Ascending aorta (tissue), 2 donors: ENCODE data around the gene SYNGR4. TPM values are rescaled to one million over a fixed set of nuclear protein-coding genes. Genes with fewer than 3 reads are reported as not detected.
A peak's percentile ranks its signal among the peaks of the same experiment; 100 is the strongest.
"Not testable (repeated sequence)": the region's sequence is repeated elsewhere in the genome, so short reads cannot be mapped to it uniquely, and the experiment has no call there.

ENCODE experiments used
- DNase-seq, 2 donors: peaks; one replicate each; pipeline ENCODE4 v3.0.0-alpha.2; 2019; ENCODE audit warnings: low spot score in 2 of 2
- H3K27ac ChIP-seq, 2 donors: fragments of 200-600 bp; sonication (generic); one replicate each; pipeline ENCODE4 v1.5.1; 2016 to 2017; ENCODE audit warnings: mild to moderate bottlenecking in 1 of 2
- H3K27me3 ChIP-seq: fragments of 200-600 bp; sonication (generic); one replicate; pipeline ENCODE4 v1.5.1; 2017
- H3K36me3 ChIP-seq, 2 donors: fragments of 200-600 bp; sonication (generic); one replicate each; pipeline ENCODE4 v1.5.1; 2016
- H3K4me1 ChIP-seq, 2 donors: fragments of 200-600 bp; sonication (generic); one replicate each; pipeline ENCODE4 v1.5.1; 2016 to 2017; ENCODE audit warnings: mild to moderate bottlenecking in 1 of 2
- H3K4me3 ChIP-seq, 2 donors: fragments of 200-600 bp; sonication (generic); one replicate each; pipeline ENCODE4 v1.5.1; 2016 to 2017; ENCODE audit warnings: mild to moderate bottlenecking in 1 of 2
- H3K9me3 ChIP-seq, 2 donors: fragments of 200-600 bp; sonication (generic); one replicate each; pipeline ENCODE4 v1.5.1; 2016
- CTCF ChIP-seq, 3 experiments: fragments of 200-600 bp in 2 of 3; fragments of 450-650 bp in 1 of 3; sonication (generic) in 2 of 3; IDR thresholded peaks; one replicate each; pipeline ENCODE4 v1.5.1; 2016 to 2019; ENCODE audit warnings: antibody characterized with exemption in 3 of 3, mild to moderate bottlenecking in 1 of 3, moderate library complexity in 1 of 3
- intact Hi-C: fragments of 100-400 bp; cut with DNase I; formaldehyde crosslinking; loops from one replicate; pipeline ENCODE4 v1.15.1; 2023
- total RNA-seq: library from RNA; depleted of rRNA; stranded (reverse); fragments of >200 nt; gene quantifications from one replicate; pipeline ENCODE4 v1.1.0, GENCODE V29; 2016

The SYNGR4 gene
- total RNA-seq, 1 donor from 2014 or later: not detected

DNA sequence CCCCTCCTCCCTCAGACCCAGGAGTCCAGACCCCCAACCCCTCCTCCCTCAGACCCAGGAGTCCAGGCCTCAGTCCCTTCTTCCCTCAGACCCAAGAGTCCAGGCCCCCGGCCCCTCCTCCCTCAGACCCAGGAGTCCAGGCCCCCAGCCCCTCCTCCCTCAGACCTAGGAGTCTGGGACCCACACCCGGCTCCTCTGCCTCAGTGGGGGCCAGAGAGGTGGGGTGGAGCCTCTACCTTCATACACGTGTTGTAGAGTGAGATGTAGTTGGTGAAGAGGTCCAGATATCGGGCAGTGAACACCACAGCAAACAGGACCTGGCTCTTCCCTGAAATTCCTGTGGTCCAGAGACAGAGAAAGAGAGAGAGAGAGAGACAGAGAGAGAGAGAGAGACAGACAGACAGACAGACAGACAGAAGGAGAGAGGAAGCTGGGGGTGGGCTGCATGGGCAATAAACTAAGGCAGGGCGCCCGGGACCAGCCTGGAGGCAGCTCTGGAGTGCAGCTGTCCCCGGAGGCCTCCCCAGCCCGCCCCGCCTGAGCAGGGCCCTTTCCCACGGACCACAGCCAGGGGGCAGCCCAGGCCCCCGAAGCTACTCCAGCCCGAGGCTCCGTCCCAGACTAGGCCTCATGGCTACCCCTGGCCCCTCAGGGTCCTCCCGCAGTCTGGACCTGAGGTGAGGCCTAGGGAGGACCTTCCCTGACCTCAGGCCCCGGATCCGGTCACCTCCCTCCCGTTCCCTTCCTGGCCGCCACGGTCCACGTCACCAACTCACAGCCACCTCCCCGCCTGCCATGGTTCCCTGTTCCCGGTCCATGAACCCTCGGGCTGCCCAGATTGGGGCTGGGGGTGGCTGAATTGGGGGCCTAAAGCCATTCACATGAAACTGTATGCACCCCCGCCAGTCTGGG is 26.3 kb downstream of the SYNGR4 start:
- Histone ChIP-seq H3K4me1 (peaks cover 0 to 14% of the 10 kb centered on the region in 2 donors), H3K4me3 (peak overlapping the region; percentile 85 to 94)
- intact Hi-C loops: loop anchor here (2.0 to 5.0 kb wide), 4 partner anchors 28 to 194 kb away; partner anchors contain the start of gene TMEM143

GRCh38 chr19:48391100-48392005 is 27.2 kb downstream of the SYNGR4 start, which contains the start of gene KDELR1:
TSS of gene KDELR1 (minus strand) at chr19:48391551. CDS start at chr19:48391358, 193 bp downstream.
- intact Hi-C loops: loop anchor here (2.0 to 5.0 kb wide), 4 partner anchors 29 to 193 kb away; partner anchors contain the start of gene TMEM143
- Histone ChIP-seq H3K4me3 (peak within 1 kb of the TSS; percentile 85 to 94), H3K36me3 (peaks cover 28 to 30% of the 10 kb centered on the region in 2 donors), H3K27ac (peak within 1 kb of the TSS; percentile 91 to 94), H3K4me1 (peaks cover 0 to 14% of the 10 kb centered on the region in 2 donors), H3K27me3 (peaks cover 28% of the 10 kb centered on the region), H3K9me3 (no peaks in the 10 kb centered on the region)
- peak; percentile 82 to 94 (median 90) for TF ChIP-seq CTCF (IDR thresholded peaks at IDR 0.05)
- peak in 1 of 2 donors; percentile 80 for DNase-seq

More for the DNA sequence above, 26.3 kb downstream of the SYNGR4 start:
- Histone ChIP-seq H3K27me3 (peaks cover 19% of the 10 kb centered on the region), H3K27ac (peak overlapping the region; percentile 91 to 94), H3K9me3 (no peaks in the 10 kb centered on the region), H3K36me3 (peaks cover 36 to 39% of the 10 kb centered on the region in 2 donors)
- TF ChIP-seq CTCF (IDR thresholded peaks at IDR 0.05): peak; percentile 58 to 81 (median 71)
- peak in 1 of 2 donors; percentile 79 for DNase-seq

DNA sequence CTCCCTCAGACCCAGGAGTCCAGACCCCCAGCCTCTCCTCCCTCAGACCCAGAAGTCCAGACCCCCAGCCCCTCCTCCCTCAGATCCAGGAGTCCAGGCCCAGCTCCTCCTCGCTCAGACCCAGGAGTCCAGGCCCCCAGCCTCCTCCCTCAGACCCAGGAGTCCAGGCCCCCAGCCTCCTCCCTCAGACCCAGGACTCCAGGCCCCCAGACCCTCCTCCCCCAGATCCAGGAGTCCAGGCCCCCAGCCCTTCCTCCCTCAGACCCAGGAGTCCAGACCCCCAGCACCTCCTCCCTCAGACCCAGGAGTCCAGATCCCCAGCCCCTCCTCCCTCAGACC is 27.8 kb downstream of the SYNGR4 start:
- H3K9me3 ChIP-seq, H3K27ac ChIP-seq, DNase-seq: not testable (repeated sequence)
- Histone ChIP-seq H3K4me3 (peak overlapping the region in 1 of 2 donors; percentile 94), H3K4me1 (peaks cover 0 to 14% of the 10 kb centered on the region in 2 donors), H3K27me3 (peaks cover 33% of the 10 kb centered on the region), H3K36me3 (peaks cover 22 to 24% of the 10 kb centered on the region in 2 donors)
- intact Hi-C loops: loop anchor here (5.0 kb wide), 1 partner anchor 50 kb away; no protein-coding TSS in a partner anchor

- intact Hi-C loops: loop anchor here (5.0 kb wide), 1 partner anchor 49 kb away; no protein-coding TSS in a partner anchor
- no peak for TF ChIP-seq CTCF (IDR thresholded peaks at IDR 0.05)
- H3K27me3 ChIP-seq: peaks cover 36% of the 10 kb centered on the region
- peaks cover 0 to 14% of the 10 kb centered on the region in 2 donors for H3K4me1 ChIP-seq
- no peak for DNase-seq
- no peaks in the 10 kb centered on the region for H3K9me3 ChIP-seq
- peaks cover 11 to 14% of the 10 kb centered on the region in 2 donors for H3K36me3 ChIP-seq
- H3K4me3 ChIP-seq: peak overlapping the region in 1 of 2 donors; percentile 41
- H3K27ac ChIP-seq: no peak overlapping the region
These were observed 28.8 kb downstream of the SYNGR4 start for GRCh38 chr19:48392860-48393558.

GRCh38 chr19:48393559-48394330 is 29.6 kb downstream of the SYNGR4 start, which contains the start of gene GRIN2D:
TSS of gene GRIN2D (plus strand) at chr19:48393668. CDS start at chr19:48398393, 4,725 bp downstream.
- DNase-seq: no peak
- H3K4me3 ChIP-seq: peak within 1 kb of the TSS in 1 of 2 donors; percentile 41
- intact Hi-C loops: loop anchor here (5.0 kb wide), 1 partner anchor 49 kb away; no protein-coding TSS in a partner anchor
- TF ChIP-seq CTCF (IDR thresholded peaks at IDR 0.05): no peak
- H3K9me3 ChIP-seq: no peaks in the 10 kb centered on the region
- H3K36me3 ChIP-seq: peaks cover 6% of the 10 kb centered on the region in 2 donors
- H3K27me3 ChIP-seq: peaks cover 36% of the 10 kb centered on the region
- peaks cover 0 to 14% of the 10 kb centered on the region in 2 donors for H3K4me1 ChIP-seq
- H3K27ac ChIP-seq: no peak within 1 kb of the TSS
